Psoas muscle (tissue), 8 donors: Measurements from ENCODE around the gene ARHGEF7. TPM values are rescaled to one million over a fixed set of nuclear protein-coding genes. Genes with fewer than 3 reads are reported as not detected.

Source experiments
- ATAC-seq, 4 donors: fragments of 200-7000 bp; cut with Tn5 transposase; one replicate each; pipeline ENCODE4 v1.9.1; 2020; ENCODE audit warnings: moderate library complexity in 3 of 4, mild to moderate bottlenecking in 2 of 4
- DNase-seq, 2 donors: peaks; one replicate each; pipeline ENCODE4 v3.0.0-alpha.2; 2020
- H3K27ac ChIP-seq: fragments of 200-600 bp; one replicate; pipeline ENCODE4 v1.8.0; 2022
- H3K27me3 ChIP-seq, 3 donors: fragments of 200-600 bp in 1 of 3; one replicate each; pipeline versions ENCODE4 v1.6.1 to v1.8.0; 2013 to 2022; ENCODE audit warnings: low read length in 2 of 3, mild to moderate bottlenecking in 2 of 3, moderate library complexity in 1 of 3; ENCODE audit not compliant: insufficient read depth in 3 of 3
- H3K36me3 ChIP-seq, 2 donors: fragments of 200-600 bp in 1 of 2; one replicate each; pipeline versions ENCODE4 v1.6.1 to v1.8.0; 2013 to 2022; ENCODE audit warnings: low read depth in 1 of 2, mild to moderate bottlenecking in 1 of 2, moderate library complexity in 1 of 2; ENCODE audit not compliant: insufficient read depth in 1 of 2
- H3K4me1 ChIP-seq: fragments of 200-600 bp; one replicate; pipeline ENCODE4 v1.8.0; 2022
- H3K4me3 ChIP-seq: fragments of 200-600 bp; one replicate; pipeline ENCODE4 v1.8.0; 2022; ENCODE audit warnings: mild to moderate bottlenecking
- H3K9me3 ChIP-seq: fragments of 200-600 bp; one replicate; pipeline ENCODE4 v1.8.0; 2022
- CTCF ChIP-seq: fragments of 200-600 bp; IDR thresholded peaks from one replicate; pipeline ENCODE4 v1.8.0; 2022; ENCODE audit warnings: antibody characterized with exemption
- WGBS, 3 donors: extraction: QIAGEN DNeasy Blood & Tissue Kit; methylation state at CpG; one replicate each; pipeline versions ENCODE4 v1.1.6 to v1.1.7; 2013; 5-methylcytosine and 5-hydroxymethylcytosine counted together
- intact Hi-C, 2 donors: fragments of 100-400 bp; cut with DNase I; formaldehyde crosslinking; loops; one replicate each; pipeline versions ENCODE4 v1.11.0 to v1.14.2; 2022
- polyA plus RNA-seq, 3 donors: library from polyadenylated mRNA; stranded (reverse); fragments of 200-250 nt; gene quantifications; one replicate each; pipeline ENCODE4 v1.2.3, GENCODE V29; 2013
- total RNA-seq, 4 donors: library from RNA; stranded (reverse); fragmentation: NEBNext Ultra II Directional in 2 of 4; extraction: Animal tissue kit (Norgen Biotek cat#: 25700) in 2 of 4; gene quantifications; one replicate each; pipeline versions ENCODE4 v1.2.1 to v1.2.4, GENCODE V29; 2021 to 2023
- donor health status: healthy with polysubstance abuse.
- donor health status: DM: no; HTN: no; CAD: no; lungs with moderate emphysema.
- donor health status: Bipolar disorder and iron deficiency.
- donor health status: healthy.
- donor health status: DM: yes; HTN: yes; CAD: no.
- donor health status: DM: no; HTN: no; CAD: no.
- donor health status: DM: no; HTN: no; CAD: no.
- donor health status: DM: yes; HTN: yes; CAD: no.

The ARHGEF7 gene
- total and polyA plus RNA-seq, 7 donors: 21.6 to 53.6 (median 46.8) TPM

GRCh38 chr13:111093634-111094033, 21.5 kb upstream of the ARHGEF7 start:
- TF ChIP-seq CTCF: no peak
- no peak overlapping the region for H3K27ac ChIP-seq
- H3K4me1 ChIP-seq: no peaks in the 10 kb centered on the region
- DNase-seq (no peak), ATAC-seq (no peak)
- intact Hi-C loops: no loop called here
- no peak overlapping the region for H3K4me3 ChIP-seq
- no peaks in the 10 kb centered on the region for H3K9me3 ChIP-seq
- H3K36me3 ChIP-seq: no peaks in the 10 kb centered on the region
- H3K27me3 ChIP-seq: peaks cover 0 to 2% (median 0%) of the 10 kb centered on the region in 3 donors
- WGBS, 3 donors: 77 to 85% (median 85%) methylated on average over 9 of the region's 9 CpGs

GRCh38 chr13:111095031-111095840, 19.9 kb upstream of the ARHGEF7 start:
- no peak for TF ChIP-seq CTCF
- WGBS, 3 donors: 65 to 71% (median 67%) methylated on average over 30 of the region's 30 CpGs
- intact Hi-C loops: no loop called here
- Histone ChIP-seq H3K4me3 (no peak overlapping the region), H3K4me1 (no peaks in the 10 kb centered on the region), H3K27ac (no peak overlapping the region), H3K9me3 (no peaks in the 10 kb centered on the region), H3K27me3 (peaks cover 0 to 2% (median 0%) of the 10 kb centered on the region in 3 donors), H3K36me3 (no peaks in the 10 kb centered on the region)
- DNase-seq: no peak
- no peak for ATAC-seq

- Histone ChIP-seq H3K27ac (no peak overlapping the region), H3K4me3 (no peak overlapping the region), H3K36me3 (no peaks in the 10 kb centered on the region), H3K9me3 (no peaks in the 10 kb centered on the region), H3K4me1 (no peaks in the 10 kb centered on the region), H3K27me3 (peaks cover 0 to 2% (median 0%) of the 10 kb centered on the region in 3 donors)
- ATAC-seq: no peak
- no peak for DNase-seq
- WGBS, 3 donors: 67 to 70% (median 68%) methylated on average over 9 of the region's 9 CpGs
- intact Hi-C loops: no loop called here
- no peak for TF ChIP-seq CTCF
Observed at GRCh38 chr13:111095911-111096501, 19.1 kb upstream of the ARHGEF7 start.

- no peaks in the 10 kb centered on the region for H3K27me3 ChIP-seq
- H3K4me1 ChIP-seq: no peaks in the 10 kb centered on the region
- no peak overlapping the region for H3K27ac ChIP-seq
- ATAC-seq: no peak
- H3K9me3 ChIP-seq: peaks cover 5% of the 10 kb centered on the region
- no peaks in the 10 kb centered on the region for H3K36me3 ChIP-seq
- TF ChIP-seq CTCF: no peak
- DNase-seq: no peak
- intact Hi-C loops: no loop called here
- H3K4me3 ChIP-seq: no peak overlapping the region
- WGBS, 3 donors: 62 to 67% (median 64%) methylated on average over 1 of the region's 1 CpG
Observed at GRCh38 chr13:111099290-111099689, 15.8 kb upstream of the ARHGEF7 start.
